Activated CD8-positive, alpha-beta T cell treated with anti-CD3 and anti-CD28 coated beads for 36 hours (primary cell): ENCODE data around the gene SIGLEC12. TPM values are rescaled to one million over a fixed set of nuclear protein-coding genes. Genes with fewer than 3 reads are reported as not detected.

Source experiments
- ATAC-seq: fragments of 200-7000 bp; cut with Tn5 transposase; one replicate; pipeline ENCODE4 v1.10.0; 2021; ENCODE audit warnings: mild to moderate bottlenecking, moderate library complexity
- CTCF ChIA-PET: fragments of 350-600 bp; sonication (Branson Sonifier 250); formaldehyde crosslinking; loops from one replicate; lab custom pipeline; 2021; ENCODE audit warnings: antibody characterized with exemption; lab: Charles Lee
- POLR2A ChIA-PET: fragments of 350-600 bp; sonication (Branson Sonifier 250); formaldehyde crosslinking; loops from one replicate; lab custom pipeline; 2021; ENCODE audit warnings: antibody characterized with exemption; lab: Charles Lee
- DNase-seq: peaks from one replicate; pipeline ENCODE4 v3.0.0-alpha.2; 2020
- H3K27ac Mint-ChIP-seq: one replicate; pipeline ENCODE4 v1.8.0; 2021; ENCODE audit warnings: mild to moderate bottlenecking, mixed read lengths
- H3K27me3 Mint-ChIP-seq: one replicate; pipeline ENCODE4 v1.8.0; 2021; ENCODE audit warnings: mixed read lengths
- H3K36me3 Mint-ChIP-seq: one replicate; pipeline ENCODE4 v1.8.0; 2021; ENCODE audit warnings: low read depth, mixed read lengths
- H3K4me1 Mint-ChIP-seq: one replicate; pipeline ENCODE4 v1.8.0; 2021; ENCODE audit warnings: low read depth, mixed read lengths
- H3K4me3 Mint-ChIP-seq: one replicate; pipeline ENCODE4 v1.8.0; 2021; ENCODE audit warnings: mild to moderate bottlenecking, moderate library complexity, mixed read lengths
- H3K9me3 Mint-ChIP-seq: one replicate; pipeline ENCODE4 v1.8.0; 2021; ENCODE audit warnings: mixed read lengths
- CTCF ChIP-seq: fragments of 200-600 bp; IDR thresholded peaks from one replicate; pipeline ENCODE4 v1.8.0; 2022; ENCODE audit warnings: antibody characterized with exemption, mild to moderate bottlenecking
- intact Hi-C: fragments of 100-400 bp; cut with micrococcal nuclease; formaldehyde crosslinking; loops from one replicate; pipeline ENCODE4 v1.10.0; 2022
- total RNA-seq, 2 experiments: library from RNA; stranded (reverse); gene quantifications; one replicate each; pipeline ENCODE4 v1.2.3, GENCODE V29; 2021

SIGLEC12 gene
- under 1 TPM; 0.34 to 0.43 TPM for total RNA-seq

- H3K27me3 Mint-ChIP-seq = peaks cover 2% of the 10 kb centered on the region
- no peaks in the 10 kb centered on the region for H3K36me3 Mint-ChIP-seq
- intact Hi-C loops = no loop called here
- H3K4me3 Mint-ChIP-seq = peak within 1 kb of the TSS; percentile 42
- DNase-seq (peak; percentile 54), ATAC-seq (peak; percentile 56)
- POLR2A ChIA-PET = no interaction called here
- peaks cover 12% of the 10 kb centered on the region for H3K4me1 Mint-ChIP-seq
- H3K9me3 Mint-ChIP-seq = peaks cover 9% of the 10 kb centered on the region
- peak within 1 kb of the TSS; percentile 26 for H3K27ac Mint-ChIP-seq
- CTCF ChIA-PET = no interaction called here
- no peak for TF ChIP-seq CTCF
Measured at GRCh38 chr19:51501594-51502263, at the start of gene SIGLEC12. SIGLEC12 (minus strand) TSS chr19:51501800; CDS start chr19:51501733, 67 bp downstream.

- DNase-seq (no peak), ATAC-seq (no peak)
- ChIA-PET CTCF (no interaction called here), POLR2A (no interaction called here)
- no peaks in the 10 kb centered on the region for H3K9me3 Mint-ChIP-seq
- H3K4me3 Mint-ChIP-seq = no peak overlapping the region
- peaks cover 53% of the 10 kb centered on the region for H3K27me3 Mint-ChIP-seq
- TF ChIP-seq CTCF = no peak
- no peak overlapping the region for H3K27ac Mint-ChIP-seq
- H3K36me3 Mint-ChIP-seq = no peaks in the 10 kb centered on the region
- H3K4me1 Mint-ChIP-seq = peaks cover 21% of the 10 kb centered on the region
- intact Hi-C loops = no loop called here
Measured at GRCh38 chr19:51550848-51551672, 49.5 kb upstream of the SIGLEC12 start.

- Mint-ChIP-seq H3K9me3 (no peaks in the 10 kb centered on the region), H3K27ac (no peak overlapping the region), H3K27me3 (peaks cover 50% of the 10 kb centered on the region), H3K4me3 (no peak overlapping the region), H3K36me3 (no peaks in the 10 kb centered on the region), H3K4me1 (peaks cover 21% of the 10 kb centered on the region)
- ChIA-PET CTCF (interaction anchor here (0.8 to 1.3 kb wide), 2 partner anchors 11 to 107 kb away, joined by 3 read pairs; no protein-coding TSS in a partner anchor), POLR2A (interaction anchor here (0.5 kb wide), 1 partner anchor 321 kb away, joined by 3 read pairs; no protein-coding TSS in a partner anchor)
- TF ChIP-seq CTCF = no peak
- DNase-seq (no peak), ATAC-seq (no peak)
- intact Hi-C loops = no loop called here
Measured at GRCh38 chr19:51549533-51550324, 48.1 kb upstream of the SIGLEC12 start.

GRCh38 chr19:51548891-51549305 lies 47.3 kb upstream of the SIGLEC12 start:
- DNase-seq (no peak), ATAC-seq (no peak)
- no peak for TF ChIP-seq CTCF
- intact Hi-C loops = no loop called here
- ChIA-PET CTCF (interaction anchor here (0.9 to 1.3 kb wide), 3 partner anchors 10 to 128 kb away, joined by 3 to 4 read pairs (median 3); no protein-coding TSS in a partner anchor), POLR2A (no interaction called here)
- Mint-ChIP-seq H3K9me3 (no peaks in the 10 kb centered on the region), H3K4me3 (no peak overlapping the region), H3K36me3 (no peaks in the 10 kb centered on the region), H3K27me3 (peaks cover 50% of the 10 kb centered on the region), H3K4me1 (peaks cover 21% of the 10 kb centered on the region), H3K27ac (no peak overlapping the region)
